Measurements from ENCODE around the gene ALPK3. TPM values are rescaled to one million over a fixed set of nuclear protein-coding genes. Genes with fewer than 3 reads are reported as not detected.
A peak's percentile ranks its signal among the peaks of the same experiment; 100 is the strongest.

The ALPK3 gene
- total RNA-seq, 1 donor from 2014 or later, result 54.5 TPM

GRCh38 chr15:84914351-84914750 is 97.2 kb downstream of the ALPK3 start:
- DNase-seq (ENCODE audit: low read depth), result no peak
- Histone ChIP-seq H3K27me3 (ENCODE audit: control insufficient read depth, insufficient read depth, low read length) (no peaks in the 10 kb centered on the region), H3K4me3 (ENCODE audit: low read depth, low read length) (no peak overlapping the region), H3K36me3 (ENCODE audit: control insufficient read depth, insufficient read depth, low read length) (no peaks in the 10 kb centered on the region)
- TF ChIP-seq CTCF (IDR thresholded peaks at IDR 0.05; ENCODE audit: insufficient read depth, low read length, poor library complexity, severe bottlenecking), result no peak

- DNase-seq (ENCODE audit: low read depth), result peak; percentile 89
Observed at GRCh38 chr15:84914909-84915605, 97.9 kb downstream of the ALPK3 start.

GRCh38 chr15:84915606-84915958 is 98.4 kb downstream of the ALPK3 start:
- TF ChIP-seq CTCF (IDR thresholded peaks at IDR 0.05; ENCODE audit: insufficient read depth, low read length, poor library complexity, severe bottlenecking), result no peak
- H3K27me3 ChIP-seq (ENCODE audit: control insufficient read depth, insufficient read depth, low read length), result no peaks in the 10 kb centered on the region
- no peak for DNase-seq (ENCODE audit: low read depth)
- no peak overlapping the region for H3K4me3 ChIP-seq (ENCODE audit: low read depth, low read length)
- H3K36me3 ChIP-seq (ENCODE audit: control insufficient read depth, insufficient read depth, low read length), result no peaks in the 10 kb centered on the region

More at GRCh38 chr15:84914909-84915605, 97.9 kb downstream of the ALPK3 start:
- Histone ChIP-seq H3K27me3 (ENCODE audit: control insufficient read depth, insufficient read depth, low read length) (no peaks in the 10 kb centered on the region), H3K4me3 (ENCODE audit: low read depth, low read length) (no peak overlapping the region), H3K36me3 (ENCODE audit: control insufficient read depth, insufficient read depth, low read length) (no peaks in the 10 kb centered on the region)
- no peak for TF ChIP-seq CTCF (IDR thresholded peaks at IDR 0.05; ENCODE audit: insufficient read depth, low read length, poor library complexity, severe bottlenecking)

- Histone ChIP-seq H3K27me3 (ENCODE audit: control insufficient read depth, insufficient read depth, low read length) (no peaks in the 10 kb centered on the region), H3K36me3 (ENCODE audit: control insufficient read depth, insufficient read depth, low read length) (no peaks in the 10 kb centered on the region), H3K4me3 (ENCODE audit: low read depth, low read length) (no peak overlapping the region)
- no peak for DNase-seq (ENCODE audit: low read depth)
- TF ChIP-seq CTCF (IDR thresholded peaks at IDR 0.05; ENCODE audit: insufficient read depth, low read length, poor library complexity, severe bottlenecking), result no peak
Observed at GRCh38 chr15:84917452-84917851, 100.3 kb downstream of the ALPK3 start.

- TF ChIP-seq CTCF (IDR thresholded peaks at IDR 0.05; ENCODE audit: insufficient read depth, low read length, poor library complexity, severe bottlenecking), result no peak
- Histone ChIP-seq H3K36me3 (ENCODE audit: control insufficient read depth, insufficient read depth, low read length) (no peaks in the 10 kb centered on the region), H3K27me3 (ENCODE audit: control insufficient read depth, insufficient read depth, low read length) (no peaks in the 10 kb centered on the region), H3K4me3 (ENCODE audit: low read depth, low read length) (no peak overlapping the region)
- DNase-seq (ENCODE audit: low read depth), result no peak
Observed at GRCh38 chr15:84919106-84919667, 102.0 kb downstream of the ALPK3 start.

DNA sequence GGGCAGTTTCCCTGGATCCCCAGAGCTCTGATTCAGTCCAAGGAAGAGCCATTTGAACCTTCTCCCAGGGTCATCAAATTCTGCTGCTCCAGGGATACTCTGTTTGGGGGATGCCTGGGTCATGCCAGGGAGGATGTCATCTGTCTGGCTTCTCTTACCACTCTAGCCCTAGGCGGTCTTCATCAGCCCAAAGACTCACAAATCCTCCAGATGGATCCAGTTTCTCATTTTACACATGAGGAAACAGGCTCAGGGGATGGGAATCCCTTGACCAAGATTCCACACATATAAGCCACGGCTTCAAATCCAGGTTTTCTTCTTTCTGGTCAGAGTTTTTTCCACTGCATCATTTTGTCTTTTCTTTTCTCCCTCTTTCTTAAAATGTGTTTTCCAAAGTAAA is 104.0 kb downstream of the ALPK3 start:
- Histone ChIP-seq H3K4me3 (ENCODE audit: low read depth, low read length) (no peak overlapping the region), H3K36me3 (ENCODE audit: control insufficient read depth, insufficient read depth, low read length) (no peaks in the 10 kb centered on the region), H3K27me3 (ENCODE audit: control insufficient read depth, insufficient read depth, low read length) (no peaks in the 10 kb centered on the region)
- TF ChIP-seq CTCF (IDR thresholded peaks at IDR 0.05; ENCODE audit: insufficient read depth, low read length, poor library complexity, severe bottlenecking), result no peak
- no peak for DNase-seq (ENCODE audit: low read depth)

All from kidney epithelial cell (primary cell).